GM21786 (cell line): ENCODE measurements around the gene PLXNA3.
"Not testable (repeated sequence)": the region's sequence is repeated elsewhere in the genome, so short reads cannot be mapped to it uniquely, and the experiment has no call there.

Experiments used
- ATAC-seq: cut with Tn5 transposase; IDR thresholded peaks from one replicate; pipeline ENCODE4 v1.9.1; 2021; ENCODE audit not compliant: unreplicated experiment

The PLXNA3 gene

DNA sequence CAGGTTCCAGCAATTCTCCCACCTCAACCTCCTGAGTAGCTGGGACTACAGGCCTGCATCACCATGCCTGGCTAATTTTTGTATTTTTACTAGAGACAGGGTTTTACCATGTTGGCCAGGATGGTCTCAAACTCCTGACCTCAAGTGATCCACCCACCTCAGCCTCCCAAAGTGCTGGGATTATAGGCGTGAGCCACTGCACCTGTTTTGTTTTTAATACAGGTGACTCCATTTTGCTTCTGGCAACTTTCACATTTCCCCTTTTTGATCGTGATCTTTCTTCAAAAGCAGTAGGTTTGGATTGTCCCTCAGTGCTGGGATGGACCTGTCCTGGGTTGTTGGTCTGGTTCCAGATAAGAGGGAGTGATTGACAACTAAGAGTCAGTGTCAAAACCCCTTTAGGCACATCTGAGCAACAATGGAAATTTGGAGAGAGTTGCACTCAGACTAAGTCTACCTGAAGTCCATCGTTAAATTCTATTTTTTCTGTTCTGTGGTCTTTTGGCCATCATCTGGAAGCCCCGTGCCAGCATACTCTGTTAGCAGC is 38.6 kb downstream of the PLXNA3 start:
- not testable (repeated sequence) for ATAC-seq

GRCh38 chrX:154501423-154501822 is 43.3 kb downstream of the PLXNA3 start:
- not testable (repeated sequence) for ATAC-seq

GRCh38 chrX:154502098-154502497 is 44.0 kb downstream of the PLXNA3 start:
- ATAC-seq = no peak

DNA sequence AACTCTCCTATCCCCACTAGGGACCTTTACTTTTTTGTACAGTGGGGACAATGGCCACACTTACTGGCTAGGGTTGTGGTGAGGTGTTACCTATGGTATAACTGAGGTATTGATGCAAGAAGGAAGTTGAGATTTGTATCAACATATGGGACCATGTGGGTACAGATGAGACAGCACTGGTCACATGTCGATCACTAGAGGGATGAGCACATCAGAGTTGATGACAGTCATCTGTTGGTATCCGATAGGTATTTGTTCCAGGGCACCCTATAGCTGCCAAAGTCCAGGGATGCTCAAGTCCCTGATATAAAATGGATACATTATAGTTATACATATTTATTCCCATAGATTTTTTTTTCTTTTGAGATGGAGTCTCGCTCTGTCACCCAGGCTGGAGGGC is 44.9 kb downstream of the PLXNA3 start:
- ATAC-seq = no peak

DNA sequence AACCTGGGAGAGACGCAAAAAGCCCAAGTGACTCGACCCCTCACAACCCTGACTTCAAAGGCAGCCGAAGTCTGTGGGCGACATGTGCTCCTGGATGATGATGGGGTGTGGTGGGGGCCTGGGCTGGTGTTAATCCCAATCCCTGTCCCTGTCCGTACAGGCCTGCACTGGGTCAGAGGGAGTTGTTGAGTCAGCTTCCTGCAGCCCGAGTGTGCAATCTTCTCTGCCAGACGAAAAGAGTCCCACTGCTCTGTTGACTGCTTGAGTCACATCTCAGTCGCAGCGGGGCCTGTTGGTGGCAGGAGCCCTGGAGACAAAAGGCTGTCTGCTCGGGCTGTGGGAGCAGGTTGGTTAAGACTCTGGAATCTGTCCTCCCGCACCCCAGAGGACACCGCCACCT is 47.7 kb downstream of the PLXNA3 start:
- no peak for ATAC-seq

GRCh38 chrX:154506483-154507332 is 48.6 kb downstream of the PLXNA3 start:
- no peak for ATAC-seq

DNA sequence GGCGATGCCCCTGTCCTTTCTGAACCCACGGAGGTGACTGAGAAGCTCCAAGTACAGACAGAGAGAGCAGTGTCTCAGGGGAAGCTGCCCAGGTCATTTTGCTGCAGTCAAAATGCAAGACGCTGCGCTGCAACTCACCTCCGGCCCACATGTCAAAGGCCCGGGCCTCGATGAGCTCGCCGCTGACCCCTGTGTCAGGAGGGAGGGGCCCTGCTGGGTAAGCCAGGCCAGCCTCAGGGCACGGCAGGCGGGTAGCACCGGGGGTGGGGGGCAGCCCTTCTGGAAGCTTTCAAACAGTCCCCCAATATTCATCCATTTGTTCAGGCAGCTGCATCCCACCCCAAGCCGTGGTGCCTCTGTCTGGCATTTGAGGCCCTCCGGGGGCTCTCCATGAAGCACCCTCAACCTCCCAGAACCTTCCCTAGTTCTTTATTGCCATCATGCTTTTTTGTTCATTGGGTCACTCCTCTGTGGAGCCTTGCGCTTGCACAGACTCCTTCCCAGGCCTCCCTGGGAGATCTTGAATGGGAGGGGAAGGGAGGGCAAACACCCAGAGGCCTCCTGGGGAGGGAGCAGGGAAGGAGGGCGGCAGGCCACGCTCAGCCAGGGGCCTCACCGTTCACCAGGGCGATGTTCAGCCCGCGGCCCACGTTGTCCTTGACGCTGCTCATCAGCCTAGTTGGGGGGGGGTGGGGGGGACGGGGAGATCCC is 49.7 kb downstream of the PLXNA3 start:
- ATAC-seq = no peak

- no peak for ATAC-seq
Measured at GRCh38 chrX:154508384-154508745, 50.3 kb downstream of the PLXNA3 start.

- ATAC-seq = no peak
Measured at GRCh38 chrX:154509455-154509854, 51.4 kb downstream of the PLXNA3 start.

GRCh38 chrX:154511761-154512160 is 53.7 kb downstream of the PLXNA3 start:
- ATAC-seq = no peak

DNA sequence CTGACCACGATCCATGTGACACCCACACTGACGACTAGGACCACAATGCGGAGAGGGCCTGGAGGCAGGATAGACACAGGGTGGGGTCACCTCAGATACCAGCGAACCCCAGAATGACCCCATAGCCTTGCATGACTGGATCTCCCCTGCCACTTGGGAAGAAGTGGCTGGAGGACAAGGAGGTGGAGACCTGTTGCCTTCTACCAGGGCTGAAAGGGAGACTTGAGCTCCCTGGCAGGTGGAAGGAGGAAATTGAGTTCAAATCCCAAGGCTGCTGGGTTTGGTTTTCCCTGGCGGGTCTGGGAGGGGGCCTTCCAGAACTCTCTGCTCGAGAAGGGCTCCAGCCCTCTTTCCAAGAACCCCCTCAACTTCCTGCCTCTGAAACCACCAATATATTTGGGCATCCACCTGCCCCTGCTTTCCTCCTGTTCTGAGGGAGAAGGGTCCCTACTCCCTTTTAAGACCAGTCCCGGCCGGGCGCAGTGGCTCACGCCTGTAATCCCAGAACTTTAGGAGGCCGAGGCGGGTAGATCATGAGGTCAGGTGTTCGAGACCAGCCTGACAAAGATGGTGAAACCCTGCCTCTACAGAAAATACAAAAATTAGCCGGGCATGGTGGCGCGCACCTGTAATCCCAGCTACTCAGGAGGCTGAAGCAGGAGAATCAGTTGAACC is 54.9 kb downstream of the PLXNA3 start:
- no peak for ATAC-seq

GRCh38 chrX:154513716-154514115 is 55.6 kb downstream of the PLXNA3 start:
- no peak for ATAC-seq

DNA sequence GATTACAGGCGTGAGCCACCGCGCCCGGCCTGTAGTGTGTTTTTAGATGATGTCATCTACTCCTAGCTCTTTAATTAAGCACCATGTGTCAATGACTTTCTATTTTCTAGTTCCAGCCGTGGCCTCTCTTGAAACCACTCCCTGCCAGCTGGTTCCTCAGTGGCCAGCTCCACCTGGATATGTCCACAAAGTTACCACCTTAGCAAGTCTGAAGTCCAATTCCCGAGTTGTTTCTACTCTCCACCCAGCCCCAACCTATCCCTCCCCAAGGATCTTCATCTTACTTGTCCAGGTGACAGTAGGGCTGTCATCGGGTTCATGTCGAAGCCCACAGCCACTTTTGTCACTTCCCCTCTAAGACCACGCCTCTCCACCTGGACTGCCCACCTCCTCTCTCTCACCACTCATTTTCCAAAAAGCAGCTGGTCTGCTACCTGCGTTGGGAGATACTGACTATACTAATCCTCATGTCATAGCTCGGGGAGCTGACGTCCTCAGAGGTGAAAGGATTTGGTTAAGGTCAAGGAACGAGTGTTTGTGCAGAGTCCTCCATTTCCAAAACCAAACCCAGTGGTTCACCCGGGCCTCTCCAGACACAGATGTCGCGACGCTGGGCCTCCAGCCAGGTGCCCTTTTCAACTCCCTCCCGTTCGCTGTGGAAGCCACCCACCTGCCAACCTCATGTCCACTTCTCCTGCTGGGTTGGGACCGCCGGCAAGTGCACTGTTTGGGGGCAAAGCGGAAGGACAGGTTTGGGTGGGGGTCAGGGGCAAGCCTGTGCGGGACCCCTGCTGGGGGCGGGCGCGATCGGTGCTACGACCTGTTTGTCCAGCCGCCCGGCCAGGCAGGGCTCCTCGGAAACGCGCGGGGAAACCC is 57.2 kb downstream of the PLXNA3 start:
- ATAC-seq = no peak

- peak; percentile 84 for ATAC-seq
Measured at GRCh38 chrX:154515966-154516655, 58.0 kb downstream of the PLXNA3 start, which contains the start of gene FAM3A. TSS of gene FAM3A (minus strand) at chrX:154516232. CDS start at chrX:154515772, 460 bp downstream.

DNA sequence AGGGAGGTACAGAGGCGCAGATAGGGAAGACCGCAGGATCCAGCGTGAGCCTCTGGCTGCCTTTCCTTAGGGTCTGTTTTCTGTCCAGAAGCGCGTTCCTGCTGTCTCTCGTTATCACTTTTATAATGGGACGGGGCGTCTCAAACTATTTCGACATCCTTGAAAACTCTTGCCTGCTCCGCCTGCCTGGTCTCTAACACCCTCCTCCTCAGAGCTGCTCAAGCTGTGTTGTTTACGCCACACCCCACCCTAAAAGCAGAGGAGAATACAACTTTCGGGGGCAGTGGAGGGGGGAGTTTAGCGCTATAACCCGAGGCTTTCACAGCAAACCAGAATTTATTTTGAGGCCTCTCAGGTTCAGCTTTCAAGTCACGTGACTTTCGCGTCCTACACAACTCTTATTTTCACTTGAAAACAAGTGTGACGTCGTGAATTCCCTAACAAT is 58.6 kb downstream of the PLXNA3 start:
- ATAC-seq = no peak

- no peak for ATAC-seq
Measured at GRCh38 chrX:154517101-154517781, 59.2 kb downstream of the PLXNA3 start.

DNA sequence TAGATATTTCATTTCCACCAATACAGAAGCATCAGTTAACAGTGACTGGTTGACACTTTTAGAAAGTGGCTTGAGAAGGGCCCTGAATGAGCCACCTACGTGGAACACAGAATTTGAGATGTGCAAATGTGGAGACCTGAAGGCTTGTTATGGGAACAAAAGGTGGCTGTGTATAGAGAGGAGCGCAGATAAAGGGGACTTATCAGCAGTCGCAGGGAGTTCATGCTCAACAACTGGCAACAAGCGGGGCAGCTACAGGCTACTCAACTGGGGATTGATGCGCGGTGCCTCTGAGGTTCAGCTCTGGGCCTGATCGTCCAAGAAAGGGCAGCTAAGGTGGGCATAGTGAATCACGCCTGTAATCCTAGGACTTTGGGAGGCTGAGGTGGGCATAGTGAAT is 61.3 kb downstream of the PLXNA3 start:
- no peak for ATAC-seq

- ATAC-seq = no peak
Measured at GRCh38 chrX:154525606-154526490, 67.8 kb downstream of the PLXNA3 start.
